ENCODE results near the gene AHDC1. TPM values are rescaled to one million over a fixed set of nuclear protein-coding genes. Genes with fewer than 3 reads are reported as not detected.

AHDC1 gene
- total RNA-seq, 2 donors from 2014 or later, result 27.1 to 83.7 TPM

GRCh38 chr1:27588256-27589232 is 15.4 kb downstream of the AHDC1 start:
- no peaks in the 10 kb centered on the region for H3K27me3 ChIP-seq (replicated peaks; ENCODE audit: insufficient read depth)
- DNase-seq (ENCODE audit: low spot score), result no peak
- H3K9me3 ChIP-seq, result no peaks in the 10 kb centered on the region
- H3K4me3 ChIP-seq, result no peak overlapping the region
- TF ChIP-seq POLR2A (IDR thresholded peaks at IDR 0.05), result no peak
- TF ChIP-seq POLR2AphosphoS5 (IDR thresholded peaks at IDR 0.05), result no peak
- TF ChIP-seq CTCF (IDR thresholded peaks at IDR 0.05), result no peak
- no peaks in the 10 kb centered on the region for H3K36me3 ChIP-seq
- WGBS, result 52% methylated on average over 12 of the region's 12 CpGs
- peak overlapping the region in 1 of 2 donors; percentile 8 for H3K27ac ChIP-seq
- intact Hi-C loops (cut with DNase I), result no loop called here
- H3K4me1 ChIP-seq (replicated peaks), result peaks cover 12% of the 10 kb centered on the region

GRCh38 chr1:27585684-27586083 is 18.3 kb downstream of the AHDC1 start:
- intact Hi-C loops (cut with DNase I), result no loop called here
- Histone ChIP-seq H3K36me3 (no peaks in the 10 kb centered on the region), H3K27me3 (replicated peaks; ENCODE audit: insufficient read depth) (no peaks in the 10 kb centered on the region), H3K4me3 (no peak overlapping the region), H3K9me3 (no peaks in the 10 kb centered on the region), H3K27ac (no peak overlapping the region), H3K4me1 (replicated peaks) (peaks cover 10% of the 10 kb centered on the region)
- WGBS, result 58% methylated on average over 3 of the region's 3 CpGs
- no peak for DNase-seq (ENCODE audit: low spot score)
- TF ChIP-seq POLR2AphosphoS5 (IDR thresholded peaks at IDR 0.05) (no peak), CTCF (IDR thresholded peaks at IDR 0.05) (no peak), POLR2A (IDR thresholded peaks at IDR 0.05) (no peak)

- DNase-seq (ENCODE audit: low spot score), result no peak
- TF ChIP-seq POLR2AphosphoS5 (IDR thresholded peaks at IDR 0.05) (no peak), POLR2A (IDR thresholded peaks at IDR 0.05) (no peak), CTCF (IDR thresholded peaks at IDR 0.05) (no peak)
- no peak overlapping the region for H3K4me3 ChIP-seq
- 87% methylated on average over 3 of the region's 3 CpGs for WGBS
- intact Hi-C loops (cut with DNase I), result no loop called here
- no peaks in the 10 kb centered on the region for H3K27me3 ChIP-seq (replicated peaks; ENCODE audit: insufficient read depth)
- H3K4me1 ChIP-seq (replicated peaks), result no peaks in the 10 kb centered on the region
- H3K36me3 ChIP-seq, result no peaks in the 10 kb centered on the region
- H3K9me3 ChIP-seq, result no peaks in the 10 kb centered on the region
- no peak overlapping the region for H3K27ac ChIP-seq
Observed at GRCh38 chr1:27584453-27584852, 19.5 kb downstream of the AHDC1 start.

- no peak for DNase-seq (ENCODE audit: low spot score)
- Histone ChIP-seq H3K4me3 (no peak overlapping the region), H3K27ac (no peak overlapping the region), H3K27me3 (replicated peaks; ENCODE audit: insufficient read depth) (no peaks in the 10 kb centered on the region), H3K36me3 (no peaks in the 10 kb centered on the region), H3K4me1 (replicated peaks) (no peaks in the 10 kb centered on the region), H3K9me3 (no peaks in the 10 kb centered on the region)
- TF ChIP-seq POLR2AphosphoS5 (IDR thresholded peaks at IDR 0.05) (no peak), CTCF (IDR thresholded peaks at IDR 0.05) (no peak), POLR2A (IDR thresholded peaks at IDR 0.05) (no peak)
- intact Hi-C loops (cut with DNase I), result no loop called here
- WGBS, result 72% methylated on average over 3 of the region's 3 CpGs
Observed at GRCh38 chr1:27583479-27583878, 20.5 kb downstream of the AHDC1 start.

GRCh38 chr1:27581823-27582243 is 22.1 kb downstream of the AHDC1 start:
- no peaks in the 10 kb centered on the region for H3K4me1 ChIP-seq (replicated peaks)
- H3K27ac ChIP-seq, result peak overlapping the region in 1 of 2 donors; percentile 9
- no peak overlapping the region for H3K4me3 ChIP-seq
- WGBS, result 80% methylated on average over 6 of the region's 6 CpGs
- H3K27me3 ChIP-seq (replicated peaks; ENCODE audit: insufficient read depth), result no peaks in the 10 kb centered on the region
- H3K9me3 ChIP-seq, result no peaks in the 10 kb centered on the region
- DNase-seq (ENCODE audit: low spot score), result no peak
- TF ChIP-seq CTCF (IDR thresholded peaks at IDR 0.05) (no peak), POLR2A (IDR thresholded peaks at IDR 0.05) (no peak), POLR2AphosphoS5 (IDR thresholded peaks at IDR 0.05) (no peak)
- no peaks in the 10 kb centered on the region for H3K36me3 ChIP-seq
- intact Hi-C loops (cut with DNase I), result no loop called here

Data from prostate gland (tissue), 2 donors.